BE2C (cell line): ENCODE measurements around the gene COQ9. TPM values are rescaled to one million over a fixed set of nuclear protein-coding genes. Genes with fewer than 3 reads are reported as not detected.
"Not testable (repeated sequence)": the region's sequence is repeated elsewhere in the genome, so short reads cannot be mapped to it uniquely, and the experiment has no call there.

Experiments
- DNase-seq: peaks from one replicate; pipeline ENCODE4 v3.0.0-alpha.2; 2020
- H3K27me3 ChIP-seq: fragments of 250-450 bp; sonication (Bioruptor Pico); 2 replicates; pipeline ENCODE4 v1.5.1; 2020; ENCODE audit warnings: mild to moderate bottlenecking
- H3K36me3 ChIP-seq: fragments of 250-450 bp; sonication (Bioruptor Pico); 2 replicates; pipeline ENCODE4 v1.5.1; 2020; ENCODE audit warnings: mild to moderate bottlenecking
- H3K4me1 ChIP-seq: fragments of 250-450 bp; sonication (Bioruptor Pico); 2 replicates; pipeline ENCODE4 v1.5.1; 2020
- H3K4me3 ChIP-seq: 2 replicates; pipeline ENCODE4 v1.5.1; 2011; ENCODE audit warnings: low read depth, low read length
- H3K9me3 ChIP-seq: fragments of 250-450 bp; sonication (Bioruptor Pico); 2 replicates; pipeline ENCODE4 v1.5.1; 2020
- CTCF ChIP-seq: IDR thresholded peaks from 2 replicates; pipeline ENCODE4 v1.5.1; 2012; ENCODE audit warnings: mild to moderate bottlenecking, low read depth, low read length
- polyA plus RNA-seq: library from polyadenylated mRNA; unstranded; fragments of >200 nt; gene quantifications from one replicate; pipeline ENCODE4 v1.2.1, GENCODE V29; 2012; ENCODE audit warnings: low read depth, missing spikeins; ENCODE audit not compliant: insufficient read length, insufficient read depth

Gene COQ9, protein sequence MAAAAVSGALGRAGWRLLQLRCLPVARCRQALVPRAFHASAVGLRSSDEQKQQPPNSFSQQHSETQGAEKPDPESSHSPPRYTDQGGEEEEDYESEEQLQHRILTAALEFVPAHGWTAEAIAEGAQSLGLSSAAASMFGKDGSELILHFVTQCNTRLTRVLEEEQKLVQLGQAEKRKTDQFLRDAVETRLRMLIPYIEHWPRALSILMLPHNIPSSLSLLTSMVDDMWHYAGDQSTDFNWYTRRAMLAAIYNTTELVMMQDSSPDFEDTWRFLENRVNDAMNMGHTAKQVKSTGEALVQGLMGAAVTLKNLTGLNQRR
- polyA plus RNA-seq, result 183 TPM

DNA sequence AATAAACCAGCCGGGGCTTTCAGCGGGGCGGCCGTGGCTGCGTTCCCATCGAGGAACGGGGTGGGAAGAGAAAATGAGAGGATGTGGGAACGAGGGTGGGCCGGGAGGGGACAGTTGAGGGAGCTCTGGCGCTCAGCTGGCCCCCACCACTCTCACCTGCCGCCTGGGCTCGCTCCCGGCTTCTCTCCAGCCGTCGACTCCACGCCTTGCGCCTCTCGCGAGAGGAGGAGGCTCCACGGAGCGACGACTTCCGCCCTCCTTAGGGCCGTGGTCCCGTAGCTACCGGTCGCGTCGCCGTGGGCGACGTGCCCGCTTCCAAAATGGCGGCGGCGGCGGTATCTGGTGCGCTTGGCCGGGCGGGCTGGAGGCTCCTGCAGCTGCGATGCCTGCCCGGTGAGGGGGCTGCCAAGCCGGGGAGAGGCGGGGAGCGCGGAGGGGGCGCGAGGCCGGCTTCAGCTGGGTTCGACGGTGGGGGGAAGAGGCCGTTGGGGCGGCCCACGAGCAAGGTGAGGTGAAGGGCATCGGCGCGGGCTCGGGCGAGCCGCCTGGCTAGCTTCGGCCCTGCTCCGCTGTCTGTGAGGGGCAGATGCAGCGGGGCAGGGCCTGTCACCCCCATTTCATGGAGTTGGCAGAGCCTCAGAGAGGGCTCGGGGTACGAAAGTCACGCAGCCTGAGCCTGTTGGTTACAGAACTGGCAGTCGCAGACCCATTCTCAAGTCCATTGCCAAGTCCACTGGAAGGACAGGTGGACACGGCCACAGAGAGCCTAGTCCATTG is at the start of gene COQ9, which contains the start of gene CIAPIN1:
Gene COQ9 (plus strand): TSS at position 294 of the 777 bp plus-strand sequence. CDS start 27 bp downstream, at position 321.
Gene CIAPIN1 (minus strand): TSS at position 200 of the 777 bp plus-strand sequence. CDS start 6,457 bp downstream, outside the sequence.
- Histone ChIP-seq H3K27me3 (no peaks in the 10 kb centered on the region), H3K4me1 (no peaks in the 10 kb centered on the region), H3K36me3 (peaks cover 16% of the 10 kb centered on the region), H3K9me3 (no peaks in the 10 kb centered on the region), H3K4me3 (peak within 1 kb of the TSS; percentile 91)
- DNase-seq, result peak; percentile 97
- TF ChIP-seq CTCF, result no peak

DNA sequence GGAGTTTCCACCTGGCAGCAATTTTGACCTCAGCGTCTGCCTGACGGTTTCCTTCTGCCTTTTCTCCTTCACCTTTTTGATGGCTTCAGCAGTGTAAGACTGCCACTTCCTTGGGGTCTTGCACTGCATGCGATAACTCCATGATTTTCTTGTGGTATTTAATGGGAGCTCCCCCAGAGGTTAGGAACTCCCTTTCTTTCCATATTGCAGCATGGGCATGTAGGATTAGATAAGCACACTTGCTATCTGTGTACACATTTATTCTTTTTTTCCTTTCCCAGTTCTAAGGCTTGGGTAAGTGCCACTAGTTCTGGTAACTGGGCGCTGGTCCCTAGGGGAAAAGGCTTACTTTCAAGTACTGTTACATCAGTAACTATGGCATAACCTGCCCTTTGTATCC is 49.8 kb upstream of the COQ9 start:
- not testable (repeated sequence) for H3K9me3 ChIP-seq, H3K4me1 ChIP-seq, DNase-seq, H3K4me3 ChIP-seq, H3K36me3 ChIP-seq, H3K27me3 ChIP-seq

- no peaks in the 10 kb centered on the region for H3K27me3 ChIP-seq
- H3K4me1 ChIP-seq, result no peaks in the 10 kb centered on the region
- no peak for DNase-seq
- no peaks in the 10 kb centered on the region for H3K36me3 ChIP-seq
- no peaks in the 10 kb centered on the region for H3K9me3 ChIP-seq
- no peak for TF ChIP-seq CTCF
- H3K4me3 ChIP-seq, result no peak overlapping the region
These were observed 45.2 kb upstream of the COQ9 start for GRCh38 chr16:57401943-57402640.

GRCh38 chr16:57403965-57404817 is 43.1 kb upstream of the COQ9 start, which contains the start of gene CCL17:
TSS of gene CCL17 (plus strand) at chr16:57404767. CDS start at chr16:57413933, 9,166 bp downstream.
- Histone ChIP-seq H3K9me3 (peaks cover 2% of the 10 kb centered on the region; the same call in 1 of the 2 replicates), H3K36me3 (no peaks in the 10 kb centered on the region), H3K27me3 (no peaks in the 10 kb centered on the region), H3K4me1 (no peaks in the 10 kb centered on the region), H3K4me3 (no peak within 1 kb of the TSS)
- DNase-seq, result no peak
- no peak for TF ChIP-seq CTCF

DNA sequence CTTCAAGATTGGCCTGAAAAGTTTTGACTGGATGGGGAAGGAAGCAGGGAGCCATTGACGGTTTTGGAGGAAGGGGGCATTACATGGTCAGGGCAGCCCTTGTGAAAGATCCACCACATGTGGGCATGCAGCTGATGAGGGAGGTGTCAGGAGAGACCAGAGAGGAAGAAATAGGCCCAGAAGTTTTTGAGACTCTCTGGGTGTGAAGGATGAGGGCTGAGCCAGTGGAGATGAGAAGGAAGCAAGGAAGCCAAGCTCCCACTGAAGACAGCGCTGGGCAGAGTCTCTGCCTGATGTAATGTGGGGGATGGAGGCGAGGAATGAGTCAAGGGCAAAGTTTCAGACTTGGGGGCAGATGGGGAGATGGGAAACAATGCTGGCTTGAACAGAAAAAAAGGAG is 42.2 kb upstream of the COQ9 start:
- Histone ChIP-seq H3K36me3 (no peaks in the 10 kb centered on the region), H3K4me1 (no peaks in the 10 kb centered on the region; the same call in 1 of the 2 replicates), H3K9me3 (peaks cover 2% of the 10 kb centered on the region; the same call in 1 of the 2 replicates), H3K4me3 (no peak overlapping the region), H3K27me3 (no peaks in the 10 kb centered on the region)
- DNase-seq, result no peak
- no peak for TF ChIP-seq CTCF
